NCI-H510A (cell line): ENCODE results near the gene EIF4G3.
"Not testable (repeated sequence)": the region's sequence is repeated elsewhere in the genome, so short reads cannot be mapped to it uniquely, and the experiment has no call there.

Source experiments
- DNase-seq: peaks from one replicate; lab custom pipeline; 2025; lab: John Stamatoyannopoulos, UW

EIF4G3 gene

GRCh38 chr1:20811916-20812315 lies 364.8 kb downstream of the EIF4G3 start:
- no peak for DNase-seq

- DNase-seq, result no peak
Measured at GRCh38 chr1:20793236-20793635, 383.5 kb downstream of the EIF4G3 start.

- DNase-seq, result no peak
Measured at GRCh38 chr1:20792196-20792595, 384.5 kb downstream of the EIF4G3 start.

- DNase-seq, result no peak
Measured at GRCh38 chr1:20790785-20791184, 385.9 kb downstream of the EIF4G3 start.

GRCh38 chr1:20789598-20789997 lies 387.1 kb downstream of the EIF4G3 start:
- DNase-seq, result not testable (repeated sequence)

- DNase-seq, result peak; percentile 29
Measured at GRCh38 chr1:20787840-20788795, 388.6 kb downstream of the EIF4G3 start.

- DNase-seq, result peak; percentile 65
Measured at GRCh38 chr1:20787029-20787839, 389.5 kb downstream of the EIF4G3 start, which contains the start of gene HP1BP3. HP1BP3 (minus strand) TSS chr1:20787307; CDS start chr1:20780440, 6,867 bp downstream.

- DNase-seq, result peak; percentile 98
Measured at GRCh38 chr1:20786253-20787028, 390.3 kb downstream of the EIF4G3 start.

- no peak for DNase-seq
Measured at GRCh38 chr1:20785907-20786252, 390.8 kb downstream of the EIF4G3 start.

- no peak for DNase-seq
Measured at GRCh38 chr1:20775700-20776099, 401.0 kb downstream of the EIF4G3 start.

GRCh38 chr1:20771780-20772179 lies 404.9 kb downstream of the EIF4G3 start:
- no peak for DNase-seq

GRCh38 chr1:20770314-20771087 lies 406.2 kb downstream of the EIF4G3 start:
- no peak for DNase-seq

- DNase-seq, result no peak
Measured at GRCh38 chr1:20767271-20767670, 409.4 kb downstream of the EIF4G3 start.

GRCh38 chr1:20763417-20763816 lies 413.3 kb downstream of the EIF4G3 start:
- no peak for DNase-seq

GRCh38 chr1:20760322-20760721 lies 416.4 kb downstream of the EIF4G3 start:
- no peak for DNase-seq
